ENCODE results near the gene ZNF530. TPM values are rescaled to one million over a fixed set of nuclear protein-coding genes. Genes with fewer than 3 reads are reported as not detected.
A peak's percentile ranks its signal among the peaks of the same experiment; 100 is the strongest.

The ZNF530 gene
- total RNA-seq, 1 donor from 2014 or later, result 3.9 TPM

- H3K4me3 ChIP-seq (ENCODE audit: low read depth, low read length), result no peak overlapping the region
- peak; percentile 23 for TF ChIP-seq CTCF (IDR thresholded peaks at IDR 0.05; ENCODE audit: insufficient read depth, low read length, severe bottlenecking)
- FAIRE-seq, result no peak
Observed at GRCh38 chr19:57651654-57651996, 51.9 kb downstream of the ZNF530 start.

DNA sequence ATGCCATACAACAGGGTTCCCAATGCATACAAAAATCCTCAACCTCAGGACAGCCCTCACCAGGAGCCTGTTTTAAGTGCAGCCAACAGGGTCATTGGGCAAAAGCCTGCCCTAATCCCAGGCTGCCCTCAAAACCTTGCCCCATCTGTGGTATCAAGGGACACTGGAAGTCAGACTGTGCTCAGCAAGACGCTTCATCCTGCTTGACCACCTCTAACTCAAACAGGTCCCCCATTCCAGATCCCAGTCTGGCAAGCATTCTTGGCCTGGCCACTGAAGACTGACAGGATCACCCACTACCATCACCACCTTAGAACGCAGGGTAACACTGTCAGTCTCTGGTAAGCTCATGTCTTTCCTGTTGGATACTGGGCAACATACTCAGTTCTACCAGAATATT, 54.0 kb downstream of the ZNF530 start:
- TF ChIP-seq CTCF (IDR thresholded peaks at IDR 0.05; ENCODE audit: insufficient read depth, low read length, severe bottlenecking), result no peak
- no peak for FAIRE-seq
- no peaks in the 10 kb centered on the region for H3K36me3 ChIP-seq (ENCODE audit: control insufficient read depth, insufficient read depth, low read length)
- no peaks in the 10 kb centered on the region for H3K27me3 ChIP-seq (ENCODE audit: control insufficient read depth, insufficient read depth, low read length)
- no peak for DNase-seq (ENCODE audit: low read depth)
- no peak overlapping the region for H3K4me3 ChIP-seq (ENCODE audit: low read depth, low read length)

More at GRCh38 chr19:57651654-57651996, 51.9 kb downstream of the ZNF530 start:
- Histone ChIP-seq H3K36me3 (ENCODE audit: control insufficient read depth, insufficient read depth, low read length) (no peaks in the 10 kb centered on the region), H3K27me3 (ENCODE audit: control insufficient read depth, insufficient read depth, low read length) (no peaks in the 10 kb centered on the region)
- no peak for DNase-seq (ENCODE audit: low read depth)

DNA sequence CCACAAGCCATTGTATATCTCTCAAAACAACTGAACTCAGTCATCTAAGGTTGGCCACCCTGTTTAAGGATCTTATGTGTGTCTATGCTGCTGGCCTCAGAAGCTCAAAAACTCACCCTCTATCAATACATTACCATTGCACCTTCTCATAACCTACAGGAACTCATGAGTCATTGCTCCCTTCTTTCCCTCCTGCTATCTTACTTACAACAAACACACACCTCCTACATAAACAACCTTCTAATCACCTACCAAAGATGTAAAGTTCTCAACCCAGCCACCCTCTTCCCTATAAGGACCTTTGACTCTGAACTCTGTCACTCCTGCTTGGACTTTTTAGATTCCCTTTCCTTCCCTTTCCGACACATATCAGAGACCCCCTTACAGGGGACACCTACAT, 55.8 kb downstream of the ZNF530 start:
- no peak for FAIRE-seq
- no peak overlapping the region for H3K4me3 ChIP-seq (ENCODE audit: low read depth, low read length)
- TF ChIP-seq CTCF (IDR thresholded peaks at IDR 0.05; ENCODE audit: insufficient read depth, low read length, severe bottlenecking), result no peak

DNA sequence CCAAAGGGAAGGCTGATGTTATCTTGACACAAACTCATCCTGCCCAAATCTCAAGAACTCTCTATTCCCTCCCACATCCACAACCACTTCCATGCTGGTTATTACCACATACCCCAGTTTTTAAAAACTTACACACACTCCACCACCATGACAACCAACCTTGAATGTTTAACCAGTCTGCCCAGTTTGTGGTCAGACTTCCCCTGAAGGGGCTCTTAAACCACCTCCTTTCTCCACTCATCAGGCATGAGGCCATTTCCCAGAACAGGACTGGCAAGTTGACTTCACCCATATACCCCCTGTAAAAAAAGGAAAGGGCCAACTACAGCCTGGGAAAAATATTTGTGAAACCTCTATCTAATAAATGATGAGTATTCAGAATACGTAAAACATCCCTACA, 56.7 kb downstream of the ZNF530 start:
- H3K27me3 ChIP-seq (ENCODE audit: control insufficient read depth, insufficient read depth, low read length), result no peaks in the 10 kb centered on the region
- H3K36me3 ChIP-seq (ENCODE audit: control insufficient read depth, insufficient read depth, low read length), result no peaks in the 10 kb centered on the region
- no peak overlapping the region for H3K4me3 ChIP-seq (ENCODE audit: low read depth, low read length)
- FAIRE-seq, result no peak
- peak; percentile 46 for DNase-seq (ENCODE audit: low read depth)
- TF ChIP-seq CTCF (IDR thresholded peaks at IDR 0.05; ENCODE audit: insufficient read depth, low read length, severe bottlenecking), result no peak

More for the DNA sequence above, 55.8 kb downstream of the ZNF530 start:
- DNase-seq (ENCODE audit: low read depth), result peak; percentile 38
- H3K27me3 ChIP-seq (ENCODE audit: control insufficient read depth, insufficient read depth, low read length), result no peaks in the 10 kb centered on the region
- no peaks in the 10 kb centered on the region for H3K36me3 ChIP-seq (ENCODE audit: control insufficient read depth, insufficient read depth, low read length)

Other genes with a start within 250 kb of the ZNF530 start
- 12.7 and 13.7 TPM in 2 replicates for gene ZNF304, start 248.6 kb upstream of the ZNF530 start, total RNA-seq
- gene TRAPPC2B, start 236.3 kb upstream of the ZNF530 start, total RNA-seq, result 13.7 and 16.5 TPM in 2 replicates
- 3.6 and 3.9 TPM in 2 replicates for gene ZNF547, start 236.3 kb upstream of the ZNF530 start, total RNA-seq
- 30.1 and 31.9 TPM in 2 replicates for gene ZNF548, start 210.0 kb upstream of the ZNF530 start, total RNA-seq
- gene ZNF17, start 188.7 kb upstream of the ZNF530 start, total RNA-seq, result 9.0 and 11.3 TPM in 2 replicates
- 18.4 and 23.2 TPM in 2 replicates for gene ZNF749, start 164.6 kb upstream of the ZNF530 start, total RNA-seq
- gene VN1R1, start 142.7 kb upstream of the ZNF530 start, total RNA-seq, result 0.53 and 1.2 TPM in 2 replicates
- 11.8 and 24.3 TPM in 2 replicates for gene ZNF772, start 122.3 kb upstream of the ZNF530 start, total RNA-seq
- gene ZNF419, start 112.1 kb upstream of the ZNF530 start, total RNA-seq, result 17.6 and 33.8 TPM in 2 replicates
- gene ZNF773, start 99.9 kb upstream of the ZNF530 start, total RNA-seq, result 20.5 and 31.7 TPM in 2 replicates
- 6.9 and 7.6 TPM in 2 replicates for gene ZNF549, start 72.5 kb upstream of the ZNF530 start, total RNA-seq
- gene ZNF550, start 40.0 kb upstream of the ZNF530 start, total RNA-seq, result 6.3 and 9.7 TPM in 2 replicates
- gene ZNF416, start 21.0 kb upstream of the ZNF530 start, total RNA-seq, result 5.5 and 7.4 TPM in 2 replicates
- gene ZIK1, start 15.7 kb upstream of the ZNF530 start, total RNA-seq, result 7.4 and 8.4 TPM in 2 replicates
- gene ZNF134, start 14.4 kb downstream of the ZNF530 start, total RNA-seq, result 17.1 and 23.2 TPM in 2 replicates
- 11.1 and 13.8 TPM in 2 replicates for gene ZNF211, start 33.3 kb downstream of the ZNF530 start, total RNA-seq
- gene ZSCAN4, start 69.0 kb downstream of the ZNF530 start, total RNA-seq, result 0.13 TPM in 1 of 2 replicates, not detected in the other
- 6.5 and 6.8 TPM in 2 replicates for gene ZNF551, start 82.1 kb downstream of the ZNF530 start, total RNA-seq
- gene ZNF154, start 109.3 kb downstream of the ZNF530 start, total RNA-seq, result 0.53 and 1.2 TPM in 2 replicates
- 5.8 and 7.3 TPM in 2 replicates for gene ZNF671, start 127.7 kb downstream of the ZNF530 start, total RNA-seq
- 12.4 and 14.0 TPM in 2 replicates for gene ZNF776, start 146.9 kb downstream of the ZNF530 start, total RNA-seq
- 11.6 and 16.1 TPM in 2 replicates for gene ZNF586, start 169.8 kb downstream of the ZNF530 start, total RNA-seq
- 7.0 and 8.2 TPM in 2 replicates for gene ZNF552, start 215.0 kb downstream of the ZNF530 start, total RNA-seq
- gene ZNF587B, start 230.4 kb downstream of the ZNF530 start, total RNA-seq, result 19.8 and 36.1 TPM in 2 replicates
- gene ZNF587, start 250.0 kb downstream of the ZNF530 start, total RNA-seq, result 11.8 and 19.5 TPM in 2 replicates

Data from bronchial epithelial cell (primary cell).